HL-60 (cell line): ENCODE results near the gene APH1B.

Source experiments
- DNase-seq, 2 experiments: peaks; one replicate each; pipeline ENCODE4 v3.0.0-alpha.2; 2010 to 2020; ENCODE audit warnings: low read depth in 1 of 2, low spot score in 1 of 2
- H3K27ac ChIP-seq: fragments of 250-450 bp; sonication (Bioruptor Pico); replicated peaks from 2 replicates; pipeline ENCODE4 v1.5.1; 2020; ENCODE audit warnings: mild to moderate bottlenecking, moderate library complexity
- H3K27me3 ChIP-seq: fragments of 250-450 bp; sonication (Bioruptor Pico); 2 replicates; pipeline ENCODE4 v1.5.1; 2021; ENCODE audit warnings: mild to moderate bottlenecking, moderate library complexity; ENCODE audit not compliant: insufficient read depth, poor library complexity, severe bottlenecking
- H3K4me3 ChIP-seq: replicated peaks from 2 replicates; pipeline ENCODE4 v1.5.1; 2011; ENCODE audit warnings: mild to moderate bottlenecking, control low read depth, low read length; ENCODE audit not compliant: insufficient read depth
- GABPA ChIP-seq: IDR thresholded peaks from 2 replicates; pipeline ENCODE4 v1.6.1; 2012; ENCODE audit warnings: low read depth
- POLR2AphosphoS5 ChIP-seq: IDR thresholded peaks from 2 replicates; pipeline ENCODE4 v1.6.1; 2012; ENCODE audit warnings: low read depth
- REST ChIP-seq: IDR thresholded peaks from 2 replicates; pipeline ENCODE4 v1.6.1; 2012; ENCODE audit warnings: low read depth; ENCODE audit not compliant: insufficient replicate concordance
- SPI1 ChIP-seq: IDR thresholded peaks from 2 replicates; pipeline ENCODE4 v1.6.1; 2012; ENCODE audit warnings: low read depth, mild to moderate bottlenecking, borderline replicate concordance
- TF ChIP-seq, protein P1 (sequence below): IDR thresholded peaks from one replicate; pipeline ENCODE4 v1.5.1; 2011; ENCODE audit warnings: low read length, control low read depth, inconsistent platforms; ENCODE audit not compliant: insufficient read depth

The APH1B gene

GRCh38 chr15:63261311-63261710 is 16.1 kb upstream of the APH1B start:
- H3K27ac ChIP-seq, result no peak overlapping the region
- no peak overlapping the region for H3K4me3 ChIP-seq
- H3K27me3 ChIP-seq, result no peaks in the 10 kb centered on the region
- TF ChIP-seq REST (no peak), SPI1 (no peak), GABPA (no peak), POLR2AphosphoS5 (no peak)
- TF ChIP-seq, protein P1, sequence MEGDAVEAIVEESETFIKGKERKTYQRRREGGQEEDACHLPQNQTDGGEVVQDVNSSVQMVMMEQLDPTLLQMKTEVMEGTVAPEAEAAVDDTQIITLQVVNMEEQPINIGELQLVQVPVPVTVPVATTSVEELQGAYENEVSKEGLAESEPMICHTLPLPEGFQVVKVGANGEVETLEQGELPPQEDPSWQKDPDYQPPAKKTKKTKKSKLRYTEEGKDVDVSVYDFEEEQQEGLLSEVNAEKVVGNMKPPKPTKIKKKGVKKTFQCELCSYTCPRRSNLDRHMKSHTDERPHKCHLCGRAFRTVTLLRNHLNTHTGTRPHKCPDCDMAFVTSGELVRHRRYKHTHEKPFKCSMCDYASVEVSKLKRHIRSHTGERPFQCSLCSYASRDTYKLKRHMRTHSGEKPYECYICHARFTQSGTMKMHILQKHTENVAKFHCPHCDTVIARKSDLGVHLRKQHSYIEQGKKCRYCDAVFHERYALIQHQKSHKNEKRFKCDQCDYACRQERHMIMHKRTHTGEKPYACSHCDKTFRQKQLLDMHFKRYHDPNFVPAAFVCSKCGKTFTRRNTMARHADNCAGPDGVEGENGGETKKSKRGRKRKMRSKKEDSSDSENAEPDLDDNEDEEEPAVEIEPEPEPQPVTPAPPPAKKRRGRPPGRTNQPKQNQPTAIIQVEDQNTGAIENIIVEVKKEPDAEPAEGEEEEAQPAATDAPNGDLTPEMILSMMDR, result no peak
- no peak for DNase-seq

- Histone ChIP-seq H3K4me3 (no peak overlapping the region), H3K27ac (no peak overlapping the region), H3K27me3 (no peaks in the 10 kb centered on the region)
- no peak for DNase-seq
- TF ChIP-seq GABPA, result no peak
- TF ChIP-seq POLR2AphosphoS5, result no peak
- TF ChIP-seq SPI1, result no peak
- TF ChIP-seq, protein P1, result no peak
- no peak for TF ChIP-seq REST
These were observed 13.9 kb upstream of the APH1B start for GRCh38 chr15:63263519-63263918.

DNA sequence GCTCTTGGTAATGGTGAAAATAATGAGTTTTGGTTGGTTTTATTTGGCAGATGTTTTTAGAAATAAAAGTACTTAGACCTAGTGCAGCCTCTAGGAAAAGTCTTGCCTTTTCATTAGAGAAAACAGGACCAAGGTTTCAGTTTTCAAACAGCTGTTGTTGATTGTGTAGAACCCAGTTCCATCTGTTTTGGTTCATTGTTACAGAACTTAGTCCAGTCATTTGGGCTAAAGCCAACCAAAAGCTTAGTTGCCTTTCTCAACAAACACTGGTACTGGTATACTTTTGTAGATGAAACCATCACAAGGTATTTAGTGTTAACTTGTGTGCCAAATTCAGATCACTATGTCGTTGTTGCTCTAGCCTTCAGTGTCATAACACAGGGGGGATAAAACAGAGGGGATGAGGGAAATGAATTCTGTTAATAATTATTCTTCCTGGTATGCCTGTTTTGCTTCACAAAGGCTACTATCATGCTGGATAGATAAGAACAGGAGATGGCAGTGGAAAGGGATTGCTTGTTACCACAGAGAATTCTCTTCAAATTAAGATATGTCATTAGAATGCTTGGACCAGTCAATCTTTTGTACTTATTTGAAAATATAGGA is 12.6 kb upstream of the APH1B start:
- Histone ChIP-seq H3K4me3 (no peak overlapping the region), H3K27me3 (no peaks in the 10 kb centered on the region), H3K27ac (no peak overlapping the region)
- TF ChIP-seq, protein P1, result no peak
- TF ChIP-seq REST (no peak), SPI1 (no peak), GABPA (no peak), POLR2AphosphoS5 (no peak)
- no peak for DNase-seq
